ENCODE measurements around the gene OLFM2.

DNA sequence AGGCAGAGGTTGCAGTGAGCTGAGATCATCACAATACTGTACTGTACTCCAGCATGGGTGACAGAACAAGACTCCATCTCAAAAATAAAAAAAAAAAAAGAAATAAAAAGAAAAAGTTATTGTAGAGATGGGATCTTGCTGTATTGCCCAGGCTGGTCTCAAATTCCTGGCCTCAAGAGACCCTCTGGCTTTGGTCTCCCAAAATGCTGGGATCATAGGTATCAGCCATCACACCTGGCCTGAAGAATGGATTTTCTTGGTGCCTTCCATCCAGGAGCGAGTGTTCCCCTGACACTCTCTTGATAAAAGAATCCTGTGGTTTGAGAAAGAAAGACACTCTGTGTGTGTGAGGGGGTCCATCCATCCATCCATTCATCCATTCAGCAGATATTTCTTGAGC is 4.7 kb downstream of the OLFM2 start:
- no peak for TF ChIP-seq ESRRA (IDR thresholded peaks at IDR 0.05; ENCODE audit: borderline replicate concordance, low read length)
- TF ChIP-seq CTCF (IDR thresholded peaks at IDR 0.05), result no peak
- TF ChIP-seq POLR2AphosphoS2 (conservative IDR thresholded peaks at IDR 0.05; ENCODE audit: low read length), result no peak
- TF ChIP-seq POLR2A (IDR thresholded peaks at IDR 0.05; ENCODE audit: low read length), result no peak
- TF ChIP-seq MAZ (IDR thresholded peaks at IDR 0.05; ENCODE audit: borderline replicate concordance, low read depth, low read length), result no peak
- no peak for TF ChIP-seq JUNB (IDR thresholded peaks at IDR 0.05)
- no peak for TF ChIP-seq HMGXB4 (CRISPR knock-in tag; IDR thresholded peaks at IDR 0.05; ENCODE audit: borderline replicate concordance)
- TF ChIP-seq ELK1 (IDR thresholded peaks at IDR 0.05; ENCODE audit: low read depth, low read length), result no peak
